GM12874 (cell line): ENCODE results near the gene GSG1L.

ENCODE experiments used
- CTCF ChIP-seq: IDR thresholded peaks from 2 replicates; pipeline ENCODE4 v1.5.1; 2011; ENCODE audit warnings: low read depth, mild to moderate bottlenecking, control low read depth, low read length, moderate library complexity; ENCODE audit not compliant: insufficient read depth

Gene GSG1L

GRCh38 chr16:28063591-28064061 lies at the start of gene GSG1L:
TSS of gene GSG1L (minus strand) at chr16:28063714. CDS start at chr16:28063424, 290 bp downstream.
- no peak for TF ChIP-seq CTCF

GRCh38 chr16:28112908-28113307 lies 49.4 kb upstream of the GSG1L start:
- no peak for TF ChIP-seq CTCF

GRCh38 chr16:28110977-28111376 lies 47.5 kb upstream of the GSG1L start:
- no peak for TF ChIP-seq CTCF

GRCh38 chr16:28110479-28110878 lies 47.0 kb upstream of the GSG1L start:
- TF ChIP-seq CTCF, result no peak

- no peak for TF ChIP-seq CTCF
Observed at GRCh38 chr16:28110074-28110473, 46.6 kb upstream of the GSG1L start.

- no peak for TF ChIP-seq CTCF
Observed at GRCh38 chr16:28108590-28109247, 45.2 kb upstream of the GSG1L start.

- no peak for TF ChIP-seq CTCF
Observed at GRCh38 chr16:28107232-28107631, 43.7 kb upstream of the GSG1L start.
